Ovary (tissue), 10 donors: ENCODE measurements around the gene EHBP1. TPM values are rescaled to one million over a fixed set of nuclear protein-coding genes. Genes with fewer than 3 reads are reported as not detected.

Source experiments
- DNase-seq, 5 donors: peaks; one replicate each; pipeline ENCODE4 v3.0.0-alpha.2; 2019 to 2020
- H3K27ac ChIP-seq, 2 donors: fragments of 200-600 bp; one replicate each; pipeline versions ENCODE4 v1.5.1 to v1.8.0; 2019 to 2022
- H3K27me3 ChIP-seq: fragments of 200-600 bp; one replicate; pipeline ENCODE4 v1.8.0; 2022
- H3K36me3 ChIP-seq: fragments of 200-600 bp; sonication (generic); one replicate; pipeline ENCODE4 v1.5.1; 2019
- H3K4me1 ChIP-seq: one replicate; pipeline ENCODE4 v1.8.1; 2013; ENCODE audit warnings: mild to moderate bottlenecking, moderate library complexity; ENCODE audit not compliant: insufficient read depth
- H3K4me3 ChIP-seq: fragments of 200-600 bp; sonication (generic); one replicate; pipeline ENCODE4 v1.5.1; 2017
- H3K9me3 ChIP-seq, 2 donors: fragments of 200-600 bp in 1 of 2; sonication (generic) in 1 of 2; one replicate each; pipeline versions ENCODE4 v1.5.1 to v1.8.1; 2013 to 2019; ENCODE audit warnings: mild to moderate bottlenecking in 1 of 2, moderate library complexity in 1 of 2
- EP300 ChIP-seq: sonication (generic); formaldehyde crosslinking; IDR thresholded peaks from one replicate; pipeline ENCODE4 v1.6.1; 2017; ENCODE audit warnings: antibody characterized with exemption
- POLR2A ChIP-seq: fragments of 450-650 bp; IDR thresholded peaks from one replicate; pipeline ENCODE4 v1.6.1; 2017; ENCODE audit warnings: antibody characterized with exemption, mild to moderate bottlenecking, moderate library complexity
- WGBS, 3 donors: extraction: QIAGEN DNeasy Blood & Tissue Kit in 1 of 3; methylation state at CpG; one replicate each; pipeline versions ENCODE4 v1.1.5 to v1.1.7; 2013 to 2017; 5-methylcytosine and 5-hydroxymethylcytosine counted together
- intact Hi-C, 4 donors: fragments of 100-400 bp; cut with DNase I; formaldehyde crosslinking; loops; one replicate each; pipeline versions ENCODE4 v1.11.0 to v1.15.1; 2022 to 2023
- long read RNA-seq, 3 donors: library from polyadenylated mRNA in 2 of 3; unstranded in 2 of 3; transcript quantifications; one replicate each; pipeline ENCODE4 v2.0.0 and lab custom pipeline, GENCODE V29; 2021 to 2026
- polyA plus RNA-seq, 2 donors: library from polyadenylated mRNA; stranded (reverse); fragments of 200-250 nt in 1 of 2; fragments of 350-450 nt in 1 of 2; fragmentation: Illumina TruSeq in 1 of 2; extraction: RNeasy Lipid Tissue Mini Kit (QIAGEN cat#74804) in 1 of 2; gene quantifications; one replicate each; pipeline ENCODE4 v1.2.3, GENCODE V29; 2013 to 2014
- total RNA-seq, 7 donors: library from RNA; depleted of rRNA in 2 of 7; stranded (reverse); fragments of >200 nt in 2 of 7; fragmentation: NEBNext Ultra II Directional in 3 of 7; extraction: Animal tissue kit (Norgen Biotek cat#: 25700) in 3 of 7; gene quantifications; one replicate each; pipeline versions ENCODE4 v1.1.0 to v1.2.4, GENCODE V29; 2016 to 2023
- TF ChIP-seq, protein P1 (sequence below), 3 donors: fragments of 450-650 bp in 2 of 3; fragments of 200-600 bp in 1 of 3; IDR thresholded peaks; one replicate each; pipeline versions ENCODE4 v1.5.1 to v1.8.0; 2016 to 2022; ENCODE audit warnings: antibody characterized with exemption in 3 of 3, mild to moderate bottlenecking in 1 of 3
- donor health status: DM: no; HTN: no; CAD: no; lungs with moderate emphysema.
- donor health status: DM: no; HTN: no; CAD: no.
- donor health status: Bipolar disorder and iron deficiency.
- donor health status: DM: yes; HTN: yes; CAD: no.
- donor health status: DM: no; HTN: no; CAD: no.
- donor health status: DM: yes; HTN: yes; CAD: no.

EHBP1 gene
- total RNA-seq: 100 to 1,000 TPM in 6 of 7 donors, 10 to 100 TPM in 1; 56.3 to 185 (median 138) TPM
- 10 to 100 TPM; 63.8 to 68.6 TPM for polyA plus RNA-seq
- long read RNA-seq, donor 1, partial matches to known transcripts: 18 of 57 reads
- long read RNA-seq, donor 1, other reads (novel, unspliced or antisense): 33 of 57 reads
- long read RNA-seq, donor 2, full-length matches to known transcripts: 3 of 3 reads
- long read RNA-seq, donor 2, partial matches to known transcripts: 0 of 3 reads
- long read RNA-seq, donor 2, other reads (novel, unspliced or antisense): 0 of 3 reads
- long read RNA-seq, donor 3, full-length matches to known transcripts: 6 of 32 reads
- long read RNA-seq, donor 3, partial matches to known transcripts: 15 of 32 reads
- long read RNA-seq, donor 3, other reads (novel, unspliced or antisense): 11 of 32 reads

GRCh38 chr2:62705007-62705829, at the start of gene EHBP1:
Gene EHBP1, plus strand, starts transcription at chr2:62705713. Its CDS starts 1,479 bp downstream, at chr2:62707192.
- H3K36me3 ChIP-seq: no peaks in the 10 kb centered on the region
- TF ChIP-seq EP300 (peak; percentile 47), POLR2A (peak; percentile 60)
- TF ChIP-seq, protein P1, sequence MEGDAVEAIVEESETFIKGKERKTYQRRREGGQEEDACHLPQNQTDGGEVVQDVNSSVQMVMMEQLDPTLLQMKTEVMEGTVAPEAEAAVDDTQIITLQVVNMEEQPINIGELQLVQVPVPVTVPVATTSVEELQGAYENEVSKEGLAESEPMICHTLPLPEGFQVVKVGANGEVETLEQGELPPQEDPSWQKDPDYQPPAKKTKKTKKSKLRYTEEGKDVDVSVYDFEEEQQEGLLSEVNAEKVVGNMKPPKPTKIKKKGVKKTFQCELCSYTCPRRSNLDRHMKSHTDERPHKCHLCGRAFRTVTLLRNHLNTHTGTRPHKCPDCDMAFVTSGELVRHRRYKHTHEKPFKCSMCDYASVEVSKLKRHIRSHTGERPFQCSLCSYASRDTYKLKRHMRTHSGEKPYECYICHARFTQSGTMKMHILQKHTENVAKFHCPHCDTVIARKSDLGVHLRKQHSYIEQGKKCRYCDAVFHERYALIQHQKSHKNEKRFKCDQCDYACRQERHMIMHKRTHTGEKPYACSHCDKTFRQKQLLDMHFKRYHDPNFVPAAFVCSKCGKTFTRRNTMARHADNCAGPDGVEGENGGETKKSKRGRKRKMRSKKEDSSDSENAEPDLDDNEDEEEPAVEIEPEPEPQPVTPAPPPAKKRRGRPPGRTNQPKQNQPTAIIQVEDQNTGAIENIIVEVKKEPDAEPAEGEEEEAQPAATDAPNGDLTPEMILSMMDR (IDR thresholded peaks at IDR 0.05): no peak
- peak within 1 kb of the TSS; percentile 98 for H3K4me3 ChIP-seq
- WGBS, 3 donors: 0 to 1% (median 0%) methylated on average over 40 to 45 of the region's 45 CpGs
- H3K27ac ChIP-seq: peak within 1 kb of the TSS; percentile 93 to 97
- peaks cover 6% of the 10 kb centered on the region for H3K4me1 ChIP-seq
- peak; percentile 99 to 100 (median 100) for DNase-seq
- H3K9me3 ChIP-seq: no peaks in the 10 kb centered on the region
- intact Hi-C loops: loop anchor here in 2 of 4 donors (5.0 to 10.0 kb wide), 2 partner anchors 200 to 238 kb away; partner anchors contain the start of gene TMEM17 (in 1 of the 2)
- no peaks in the 10 kb centered on the region for H3K27me3 ChIP-seq

DNA sequence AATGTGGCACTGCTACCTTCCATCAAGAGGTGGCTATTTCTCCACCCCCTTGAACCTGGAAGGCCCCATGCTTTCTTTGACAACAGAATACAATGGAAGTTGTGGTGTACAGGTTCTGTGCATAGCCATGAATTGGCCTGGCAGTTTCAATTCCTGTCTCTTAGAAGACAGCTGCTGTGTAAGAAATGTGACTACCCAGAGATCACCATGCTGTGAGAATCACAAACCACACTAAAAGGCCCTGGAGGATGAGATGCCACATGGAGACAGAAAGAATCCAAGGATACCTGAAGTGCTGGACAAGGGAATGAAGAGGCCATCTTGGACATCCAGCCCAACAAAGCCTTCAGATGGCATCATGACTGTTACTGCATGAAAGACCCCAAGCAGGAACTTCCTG, 47.7 kb upstream of the EHBP1 start:
- Histone ChIP-seq H3K4me3 (no peak overlapping the region), H3K9me3 (no peaks in the 10 kb centered on the region), H3K27ac (no peak overlapping the region), H3K36me3 (no peaks in the 10 kb centered on the region), H3K4me1 (peaks cover 7% of the 10 kb centered on the region), H3K27me3 (no peaks in the 10 kb centered on the region)
- TF ChIP-seq POLR2A (no peak), EP300 (no peak)
- TF ChIP-seq, protein P1 (IDR thresholded peaks at IDR 0.05): no peak
- no peak for DNase-seq
- intact Hi-C loops: loop anchor here in 1 of 4 donors (5.0 kb wide), 1 partner anchor 185 kb away; no protein-coding TSS in a partner anchor

DNA sequence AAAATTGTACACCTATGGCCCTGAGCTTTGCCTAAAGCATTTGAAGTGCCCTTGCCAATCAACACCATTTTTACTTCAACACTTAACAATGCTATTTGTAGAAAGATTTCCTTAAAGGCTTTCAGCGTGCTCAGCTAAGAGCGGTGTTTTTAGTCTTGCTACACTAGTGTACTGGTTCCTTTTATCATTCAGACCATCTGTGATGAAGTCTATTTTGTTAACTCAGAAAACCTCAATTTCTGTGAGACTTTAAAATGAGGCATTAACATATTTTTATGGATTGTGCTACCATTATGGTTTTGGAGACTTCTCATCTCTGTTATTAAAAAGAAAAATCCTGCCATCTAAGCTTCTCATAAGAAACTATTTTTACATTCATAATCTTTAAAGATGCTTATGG, 46.6 kb upstream of the EHBP1 start:
- H3K27me3 ChIP-seq: no peaks in the 10 kb centered on the region
- H3K36me3 ChIP-seq: no peaks in the 10 kb centered on the region
- no peaks in the 10 kb centered on the region for H3K9me3 ChIP-seq
- intact Hi-C loops: loop anchor here in 1 of 4 donors (5.0 kb wide), 1 partner anchor 187 kb away; no protein-coding TSS in a partner anchor
- 98 to 99% (median 98%) methylated on average over 2 of the region's 2 CpGs for WGBS, 3 donors
- H3K4me1 ChIP-seq: peaks cover 7% of the 10 kb centered on the region
- TF ChIP-seq, protein P1 (IDR thresholded peaks at IDR 0.05): no peak
- no peak for TF ChIP-seq EP300
- no peak for TF ChIP-seq POLR2A
- no peak overlapping the region for H3K27ac ChIP-seq
- no peak overlapping the region for H3K4me3 ChIP-seq
- no peak for DNase-seq

DNA sequence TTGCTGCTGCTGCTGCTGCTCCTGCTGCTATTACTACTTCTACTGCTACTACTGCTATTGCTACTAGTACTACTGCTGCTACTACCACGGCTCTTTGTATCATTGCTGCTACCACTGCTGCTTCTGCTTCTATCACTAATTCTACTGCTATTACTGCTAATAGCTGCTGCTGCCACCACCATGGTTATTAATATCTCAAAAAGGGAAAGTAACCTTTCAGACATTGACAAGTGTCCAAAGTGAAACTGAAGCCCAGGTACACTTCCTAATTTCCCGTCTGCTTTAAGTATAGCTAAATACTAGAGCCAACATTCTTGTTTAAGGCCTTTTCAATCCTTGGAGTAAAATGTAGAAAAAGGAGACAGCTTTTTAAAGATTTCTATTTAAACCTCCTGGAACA, 45.4 kb upstream of the EHBP1 start:
- Histone ChIP-seq H3K27ac (peak overlapping the region in 1 of 2 donors; percentile 53), H3K27me3 (no peaks in the 10 kb centered on the region), H3K4me3 (no peak overlapping the region), H3K36me3 (no peaks in the 10 kb centered on the region), H3K9me3 (no peaks in the 10 kb centered on the region), H3K4me1 (peaks cover 9% of the 10 kb centered on the region)
- 45 to 68% (median 46%) methylated on average over 2 of the region's 2 CpGs for WGBS, 3 donors
- DNase-seq: no peak
- TF ChIP-seq EP300 (no peak), POLR2A (no peak)
- intact Hi-C loops: no loop called here
